Naive thymus-derived CD4-positive, alpha-beta T cell (primary cell): ENCODE data around the gene UBP1. TPM values are rescaled to one million over a fixed set of nuclear protein-coding genes. Genes with fewer than 3 reads are reported as not detected.

ENCODE experiments used
- ATAC-seq: fragments of 150-1000 bp; cut with Tn5 transposase; 2 replicates; pipeline ENCODE4 v1.10.0; 2021; ENCODE audit warnings: mild to moderate bottlenecking, moderate library complexity
- CTCF ChIA-PET: fragments of 350-600 bp; sonication (Branson Sonifier 250); formaldehyde crosslinking; loops from one replicate; lab custom pipeline; 2021; ENCODE audit warnings: antibody characterized with exemption; lab: Charles Lee
- POLR2A ChIA-PET: fragments of 350-600 bp; sonication (Branson Sonifier 250); formaldehyde crosslinking; loops from one replicate; lab custom pipeline; 2021; ENCODE audit warnings: antibody characterized with exemption, inconsistent platforms; lab: Charles Lee
- DNase-seq, 9 donors: peaks; one replicate each; pipeline versions ENCODE4 v3.0.0 to v3.0.0-alpha.2; 2020 to 2022; ENCODE audit warnings: mixed read lengths in 1 of 9
- H3K27ac ChIP-seq: one replicate; pipeline ENCODE4 v1.7.0; 2013; ENCODE audit warnings: mild to moderate bottlenecking, low read depth, low read length, moderate library complexity
- H3K27me3 ChIP-seq, 2 donors: one replicate each; pipeline ENCODE4 v1.7.0; 2013; ENCODE audit warnings: low read length in 2 of 2, mild to moderate bottlenecking in 2 of 2, moderate library complexity in 2 of 2; ENCODE audit not compliant: control insufficient read depth in 2 of 2, insufficient read depth in 2 of 2
- H3K36me3 ChIP-seq, 3 experiments: 1 replicate in 2 of 3; 2 replicates in 1 of 3; pipeline ENCODE4 v1.7.0; 2013; ENCODE audit warnings: low read length in 3 of 3, mild to moderate bottlenecking in 3 of 3, moderate library complexity in 1 of 3; ENCODE audit not compliant: insufficient read depth in 3 of 3, control insufficient read depth in 2 of 3
- H3K4me1 ChIP-seq, 2 donors: one replicate each; pipeline ENCODE4 v1.7.0; 2013; ENCODE audit warnings: low read length in 2 of 2, mild to moderate bottlenecking in 2 of 2, moderate library complexity in 1 of 2; ENCODE audit not compliant: control insufficient read depth in 2 of 2, insufficient read depth in 2 of 2
- H3K4me3 ChIP-seq: 2 replicates; pipeline ENCODE4 v1.7.0; 2013; ENCODE audit warnings: mild to moderate bottlenecking, low read length
- H3K9me3 ChIP-seq, 3 experiments: 1 replicate in 2 of 3; 2 replicates in 1 of 3; pipeline ENCODE4 v1.7.0; 2013; ENCODE audit warnings: low read length in 3 of 3; ENCODE audit not compliant: control insufficient read depth in 2 of 3
- H3K27ac Mint-ChIP-seq, 9 donors: one replicate each; pipeline ENCODE4 v1.8.0; 2020 to 2022; ENCODE audit warnings: mixed read lengths in 9 of 9, mild to moderate bottlenecking in 8 of 9, moderate library complexity in 5 of 9, inconsistent platforms in 2 of 9
- H3K27me3 Mint-ChIP-seq, 5 donors: one replicate each; pipeline ENCODE4 v1.8.0; 2021 to 2022; ENCODE audit warnings: mixed read lengths in 5 of 5, mild to moderate bottlenecking in 1 of 5
- H3K36me3 Mint-ChIP-seq, 5 donors: one replicate each; pipeline ENCODE4 v1.8.0; 2020 to 2022; ENCODE audit warnings: mixed read lengths in 5 of 5, mild to moderate bottlenecking in 3 of 5, inconsistent platforms in 1 of 5
- H3K4me1 Mint-ChIP-seq, 7 donors: one replicate each; pipeline ENCODE4 v1.8.0; 2020 to 2022; ENCODE audit warnings: mixed read lengths in 7 of 7, mild to moderate bottlenecking in 3 of 7, inconsistent platforms in 1 of 7
- H3K4me3 Mint-ChIP-seq, 10 donors: one replicate each; pipeline ENCODE4 v1.8.0; 2020 to 2022; ENCODE audit warnings: mild to moderate bottlenecking in 10 of 10, mixed read lengths in 10 of 10, moderate library complexity in 6 of 10, inconsistent platforms in 2 of 10
- H3K9me3 Mint-ChIP-seq, 11 donors: one replicate each; pipeline ENCODE4 v1.8.0; 2020 to 2022; ENCODE audit warnings: mixed read lengths in 11 of 11, mild to moderate bottlenecking in 4 of 11, inconsistent platforms in 1 of 11, moderate library complexity in 1 of 11
- intact Hi-C, 2 donors: fragments of 100-400 bp; cut with micrococcal nuclease; formaldehyde crosslinking; loops; one replicate each; pipeline ENCODE4 v1.15.1; 2023
- polyA plus RNA-seq, 2 donors: library from polyadenylated mRNA; unstranded; fragments of 300-500 nt; fragmentation: Illumina TruSeq; gene quantifications; one replicate each; pipeline ENCODE4 v1.2.3, GENCODE V29; 2021
- total RNA-seq, 6 experiments: library from RNA in 5 of 6; stranded (reverse) in 5 of 6; gene quantifications; 1 replicate in 5 of 6; 2 replicates in 1 of 6; pipeline ENCODE4 v1.2.3 and lab custom pipeline; 2021 to 2026

Gene UBP1
- total and polyA plus RNA-seq, 7 experiments from 2014 or later: 9.9 to 116 (median 81.9) TPM

DNA sequence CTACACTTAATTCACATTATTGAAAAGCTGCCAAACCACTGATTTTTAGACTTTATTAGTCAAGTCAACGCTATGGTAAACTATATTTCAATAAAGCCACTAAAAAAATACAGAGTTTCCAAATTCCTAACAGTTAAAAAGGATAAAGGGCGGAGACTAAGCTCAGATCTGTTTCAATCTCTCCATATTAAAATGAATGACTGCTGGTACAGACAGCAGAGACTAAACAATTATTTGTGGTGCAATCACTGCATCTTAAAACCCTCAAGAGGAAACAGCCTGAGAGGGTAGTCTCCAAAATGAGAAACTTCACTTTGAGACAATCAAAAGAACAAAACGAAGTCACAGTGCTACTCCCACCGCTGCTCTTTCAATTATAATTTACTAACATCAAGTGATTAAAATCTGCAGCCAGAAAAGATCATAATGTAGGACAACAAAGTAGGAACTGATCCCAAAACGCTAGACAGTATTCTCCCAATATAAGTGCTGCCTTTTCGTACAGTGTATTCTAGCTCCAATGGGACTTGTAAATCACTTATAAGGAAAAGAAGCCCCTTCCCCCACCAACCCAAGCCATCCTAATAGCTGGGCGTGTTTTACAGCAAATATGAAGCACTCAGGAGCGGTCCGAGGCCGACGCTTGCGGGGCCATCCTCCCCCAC lies 1.2 kb downstream of the UBP1 start:
- Mint-ChIP-seq H3K27ac (peak overlapping the region; percentile 68 to 97 (median 89)), H3K9me3 (no peaks in the 10 kb centered on the region), H3K4me1 (peaks cover 32 to 67% (median 62%) of the 10 kb centered on the region in 7 donors), H3K27me3 (no peaks in the 10 kb centered on the region), H3K36me3 (no peaks in the 10 kb centered on the region), H3K4me3 (peak overlapping the region; percentile 85 to 100 (median 92))
- Histone ChIP-seq H3K9me3 (no peaks in the 10 kb centered on the region), H3K4me1 (peaks cover 35 to 39% of the 10 kb centered on the region in 2 donors), H3K27me3 (no peaks in the 10 kb centered on the region), H3K4me3 (peak overlapping the region; percentile 63), H3K27ac (peak overlapping the region; percentile 91), H3K36me3 (no peaks in the 10 kb centered on the region)
- POLR2A ChIA-PET: interaction anchor here (0.6 to 3.8 kb wide), 4 partner anchors 9 to 360 kb away, joined by 3 to 17 read pairs (median 12); partner anchors contain the start of gene PDCD6IP
- DNase-seq: peak in 6 of 9 donors; percentile 9 to 33 (median 17)
- intact Hi-C loops: loop anchor here in 1 of 2 donors (5.0 to 10.0 kb wide), 2 partner anchors 52 to 864 kb away; partner anchors contain the start of gene DYNC1LI1
- CTCF ChIA-PET: interaction anchor here (0.6 to 2.0 kb wide), 6 partner anchors 11 to 1295 kb away, joined by 3 to 5 read pairs (median 3); partner anchors contain the start of gene PDCD6IP
- no peak for ATAC-seq

DNA sequence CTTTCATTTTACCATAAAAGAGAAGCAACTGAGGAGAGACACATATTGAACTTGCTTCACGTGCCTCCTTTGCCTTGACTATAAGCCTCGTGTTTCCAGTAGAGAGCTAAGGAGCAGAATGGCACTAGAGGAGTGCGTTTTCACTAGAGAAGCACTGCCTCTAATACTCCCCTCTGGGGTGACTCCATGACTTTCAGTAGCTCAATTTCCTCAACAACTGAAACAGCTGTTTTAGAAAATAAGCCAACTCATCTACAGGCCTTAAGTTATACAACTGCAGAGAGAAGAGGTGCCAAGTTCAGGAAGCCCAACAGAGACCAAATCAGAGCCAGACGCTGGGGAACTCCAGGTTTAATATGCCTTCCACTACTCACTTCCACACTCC lies 1.9 kb downstream of the UBP1 start:
- Histone ChIP-seq H3K4me3 (peak overlapping the region; percentile 63), H3K4me1 (peaks cover 35 to 39% of the 10 kb centered on the region in 2 donors), H3K27ac (peak overlapping the region; percentile 91), H3K27me3 (no peaks in the 10 kb centered on the region), H3K36me3 (no peaks in the 10 kb centered on the region), H3K9me3 (no peaks in the 10 kb centered on the region)
- ChIA-PET POLR2A (interaction anchor here (0.6 to 3.8 kb wide), 4 partner anchors 9 to 360 kb away, joined by 3 to 17 read pairs (median 6); partner anchors contain the start of gene PDCD6IP), CTCF (interaction anchor here (0.6 to 2.0 kb wide), 3 partner anchors 11 to 1294 kb away, joined by 3 to 5 read pairs (median 4); partner anchors contain the start of gene PDCD6IP)
- Mint-ChIP-seq H3K36me3 (peaks cover 0 to 5% (median 0%) of the 10 kb centered on the region in 5 donors), H3K27me3 (no peaks in the 10 kb centered on the region), H3K4me1 (peaks cover 38 to 75% (median 69%) of the 10 kb centered on the region in 7 donors), H3K4me3 (peak overlapping the region; percentile 85 to 100 (median 92)), H3K27ac (peak overlapping the region; percentile 68 to 97 (median 89)), H3K9me3 (no peaks in the 10 kb centered on the region)
- DNase-seq (peak in 1 of 9 donors; percentile 16), ATAC-seq (no peak)
- intact Hi-C loops: loop anchor here in 1 of 2 donors (5.0 to 10.0 kb wide), 2 partner anchors 51 to 863 kb away; partner anchors contain the start of gene DYNC1LI1

DNA sequence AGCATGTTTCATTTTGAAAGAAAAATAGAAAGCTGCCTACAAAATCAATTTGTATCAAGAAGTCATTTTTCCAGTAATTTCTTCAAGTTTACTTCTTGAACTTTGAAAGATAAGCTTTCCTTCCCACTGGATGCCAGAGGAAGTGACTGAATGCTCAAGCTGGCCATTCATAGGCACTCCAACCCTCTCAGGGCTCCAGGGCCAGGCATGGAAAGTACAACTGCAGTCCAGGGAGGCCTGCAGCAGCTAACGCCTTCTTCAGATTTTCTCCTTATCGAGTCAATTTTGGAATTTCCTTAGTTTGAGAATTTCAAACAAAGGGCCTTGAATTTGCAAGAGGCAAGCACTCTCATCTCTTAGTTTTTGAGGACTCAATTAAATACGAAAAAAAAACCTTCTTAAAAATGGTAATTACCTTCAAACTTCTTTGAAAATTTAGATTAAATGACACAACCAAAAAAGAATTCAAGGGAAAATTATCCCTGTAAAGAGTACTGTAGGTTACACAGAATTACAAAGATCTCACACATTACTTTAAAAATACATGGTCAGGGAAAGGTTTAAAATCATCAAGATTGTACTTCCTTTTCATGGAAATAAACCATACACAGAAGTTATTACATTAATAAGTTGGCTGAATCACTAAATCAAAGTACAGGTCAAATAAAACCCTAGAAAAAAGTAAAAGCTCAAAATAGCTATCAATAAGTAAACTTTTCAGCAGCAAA lies 2.5 kb downstream of the UBP1 start:
- intact Hi-C loops: loop anchor here (2.0 to 10.0 kb wide), 3 partner anchors 21 to 863 kb away; partner anchors contain the start of gene DYNC1LI1 (in 1 of the 2)
- no peak for DNase-seq
- POLR2A ChIA-PET: interaction anchor here (0.6 to 3.8 kb wide), 4 partner anchors 8 to 361 kb away, joined by 3 to 17 read pairs (median 6); partner anchors contain the start of gene PDCD6IP
- H3K4me1 ChIP-seq: peaks cover 35 to 39% of the 10 kb centered on the region in 2 donors
- peak overlapping the region; percentile 91 for H3K27ac ChIP-seq
- no peaks in the 10 kb centered on the region for H3K9me3 ChIP-seq
- no peak for ATAC-seq
- H3K36me3 ChIP-seq: no peaks in the 10 kb centered on the region
- no peaks in the 10 kb centered on the region for H3K27me3 ChIP-seq
- H3K4me3 Mint-ChIP-seq: peak overlapping the region; percentile 85 to 100 (median 92)
- CTCF ChIA-PET: interaction anchor here (1.0 to 2.0 kb wide), 2 partner anchors 10 to 361 kb away, joined by 4 to 5 read pairs; partner anchors contain the start of gene PDCD6IP
- no peaks in the 10 kb centered on the region for H3K9me3 Mint-ChIP-seq
- H3K36me3 Mint-ChIP-seq: peaks cover 0 to 5% (median 0%) of the 10 kb centered on the region in 5 donors
- H3K27ac Mint-ChIP-seq: peak overlapping the region in 7 of 9 donors; percentile 85 to 97 (median 90)
- peaks cover 40 to 79% (median 72%) of the 10 kb centered on the region in 7 donors for H3K4me1 Mint-ChIP-seq
- no peaks in the 10 kb centered on the region for H3K27me3 Mint-ChIP-seq
- peak overlapping the region; percentile 63 for H3K4me3 ChIP-seq

DNA sequence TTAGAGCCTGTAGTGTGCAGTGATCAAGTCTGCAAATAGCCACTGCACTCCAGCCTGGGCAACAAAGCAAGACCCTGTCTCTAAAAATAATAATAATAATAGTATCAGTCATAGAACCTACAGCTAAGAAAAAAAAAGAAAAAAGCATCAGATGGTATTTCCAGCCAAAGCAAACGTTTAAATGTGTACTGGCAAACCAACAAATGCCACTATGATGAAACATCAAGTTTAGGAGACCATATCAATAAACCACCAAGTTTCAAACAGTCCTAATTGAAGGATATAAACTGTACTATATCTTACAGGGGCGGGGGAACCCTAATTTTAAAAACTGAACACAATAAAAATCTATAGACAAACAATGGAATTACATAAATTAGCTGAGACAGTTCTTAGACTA lies 6.4 kb downstream of the UBP1 start:
- Mint-ChIP-seq H3K9me3 (no peaks in the 10 kb centered on the region), H3K27ac (peak overlapping the region in 4 of 9 donors; percentile 33 to 48 (median 36)), H3K36me3 (peaks cover 0 to 9% (median 3%) of the 10 kb centered on the region in 5 donors), H3K27me3 (no peaks in the 10 kb centered on the region), H3K4me3 (peak overlapping the region in 6 of 10 donors; percentile 21 to 44 (median 35)), H3K4me1 (peaks cover 66 to 96% (median 84%) of the 10 kb centered on the region in 7 donors)
- DNase-seq: no peak
- H3K27ac ChIP-seq: no peak overlapping the region
- CTCF ChIA-PET: interaction anchor here (0.5 kb wide), 1 partner anchor 36 kb away, joined by 9 read pairs; no protein-coding TSS in a partner anchor
- no peak overlapping the region for H3K4me3 ChIP-seq
- POLR2A ChIA-PET: interaction anchor here (0.6 kb wide), 1 partner anchor 79 kb away, joined by 3 read pairs; no protein-coding TSS in a partner anchor
- peaks cover 32 to 38% of the 10 kb centered on the region in 2 donors for H3K4me1 ChIP-seq
- no peak for ATAC-seq
- H3K9me3 ChIP-seq: no peaks in the 10 kb centered on the region
- H3K36me3 ChIP-seq: no peaks in the 10 kb centered on the region
- intact Hi-C loops: loop anchor here in 1 of 2 donors (10.0 kb wide), 1 partner anchor 859 kb away; the partner anchor contains the start of gene DYNC1LI1
- H3K27me3 ChIP-seq: no peaks in the 10 kb centered on the region

DNA sequence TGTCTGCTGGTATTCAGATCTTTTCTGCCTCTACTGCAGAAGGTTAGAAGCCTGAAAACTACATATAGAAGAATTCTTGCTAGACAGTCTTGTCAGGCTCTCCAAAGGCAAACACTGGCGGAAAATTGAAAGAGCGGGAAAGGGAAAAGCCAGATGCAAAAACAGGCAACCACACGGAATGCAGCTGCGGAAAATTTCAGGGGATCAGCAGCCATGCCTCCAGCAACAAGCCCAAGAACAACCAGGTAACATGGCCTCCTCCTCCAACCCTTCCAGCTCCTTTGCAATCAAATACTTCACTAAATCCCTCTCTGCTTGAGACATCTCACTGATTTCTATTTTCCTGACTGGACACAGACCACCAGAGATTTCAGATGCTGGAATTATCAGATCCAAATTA lies 9.6 kb downstream of the UBP1 start:
- Histone ChIP-seq H3K27me3 (no peaks in the 10 kb centered on the region), H3K4me1 (peaks cover 12 to 14% of the 10 kb centered on the region in 2 donors), H3K4me3 (no peak overlapping the region), H3K36me3 (no peaks in the 10 kb centered on the region), H3K27ac (no peak overlapping the region), H3K9me3 (no peaks in the 10 kb centered on the region)
- intact Hi-C loops: loop anchor here in 1 of 2 donors (10.0 kb wide), 1 partner anchor 856 kb away; the partner anchor contains the start of gene DYNC1LI1
- DNase-seq: no peak
- Mint-ChIP-seq H3K4me3 (peak overlapping the region in 7 of 10 donors; percentile 8 to 64 (median 40)), H3K4me1 (peaks cover 60 to 83% (median 77%) of the 10 kb centered on the region in 7 donors), H3K27me3 (no peaks in the 10 kb centered on the region), H3K27ac (peak overlapping the region in 7 of 9 donors; percentile 1 to 86 (median 56)), H3K9me3 (no peaks in the 10 kb centered on the region), H3K36me3 (peaks cover 0 to 9% (median 3%) of the 10 kb centered on the region in 5 donors)
- ChIA-PET POLR2A (interaction anchor here (3.0 kb wide), 1 partner anchor 9 kb away, joined by 17 read pairs; the partner anchor contains the start of gene UBP1), CTCF (interaction anchor here (0.6 kb wide), 1 partner anchor 356 kb away, joined by 3 read pairs; no protein-coding TSS in a partner anchor)
- ATAC-seq: no peak
